K562 (cell line): ENCODE data around the gene DPEP1. TPM values are rescaled to one million over a fixed set of nuclear protein-coding genes. Genes with fewer than 3 reads are reported as not detected.

ENCODE experiments used
- ETV5 ChIP-seq: sonication (generic); formaldehyde crosslinking; IDR thresholded peaks from 2 replicates; pipeline ENCODE4 v1.4.0; 2020; ENCODE audit warnings: low read depth, mild to moderate bottlenecking, missing genetic modification reagents
- HOXB6 ChIP-seq: fragments of 250-450 bp; sonication (Bioruptor Pico); IDR thresholded peaks from 2 replicates; pipeline ENCODE4 v1.5.1; 2022; ENCODE audit warnings: mild to moderate bottlenecking, borderline replicate concordance
- HSF4 ChIP-seq: fragments of 250-450 bp; sonication (Bioruptor Pico); IDR thresholded peaks from 2 replicates; pipeline ENCODE4 v2.1.2; 2022; ENCODE audit warnings: mild to moderate bottlenecking, moderate library complexity, borderline replicate concordance
- MECOM ChIP-seq: fragments of 250-450 bp; sonication (Bioruptor Pico); IDR thresholded peaks from 2 replicates; pipeline ENCODE4 v1.8.0; 2022; ENCODE audit warnings: inconsistent platforms
- NR4A1 ChIP-seq, 2 experiments: fragments of 250-450 bp in 1 of 2; fragments of 450-650 bp in 1 of 2; sonication (Bioruptor Pico) in 1 of 2; IDR thresholded peaks; 2 replicates each; pipeline versions ENCODE4 v1.4.0 to v1.6.1; 2016 to 2020; ENCODE audit warnings: mild to moderate bottlenecking in 2 of 2, missing compliant biosample characterization in 1 of 2, missing genetic modification characterization in 1 of 2, moderate library complexity in 1 of 2
- POLR2AphosphoS5 ChIP-seq: IDR thresholded peaks from 2 replicates; pipeline ENCODE4 v1.6.1; 2011; ENCODE audit warnings: mild to moderate bottlenecking, low read depth, low read length, moderate library complexity; ENCODE audit not compliant: control insufficient read depth, insufficient read depth
- TBL1XR1 ChIP-seq, 2 experiments: IDR thresholded peaks; 2 replicates each; pipeline ENCODE4 v1.6.1; 2012; ENCODE audit warnings: improper control_type of control experiment in 2 of 2, low read length in 2 of 2, mild to moderate bottlenecking in 1 of 2
- ZNF24 ChIP-seq: fragments of 450-650 bp; IDR thresholded peaks from 2 replicates; pipeline ENCODE4 v1.6.1; 2016
- ZNF586 ChIP-seq: fragments of 450-650 bp; formaldehyde crosslinking; conservative IDR thresholded peaks from 2 replicates; pipeline ENCODE4 v1.4.0; 2020; ENCODE audit warnings: mild to moderate bottlenecking, moderate library complexity
- polyA plus RNA-seq, 8 experiments: library from polyadenylated mRNA; depleted of rRNA in 4 of 8; stranded (reverse) in 5 of 8; unstranded in 3 of 8; fragments of >200 nt; fragmentation: Nextera tagmentation in 2 of 8; fragmentation: Illumina TruSeq in 1 of 8; extraction: Ambion mirVana in 2 of 8; extraction: Trizol in 1 of 8; gene quantifications; 2 replicates each; pipeline versions ENCODE4 v1.2.1 to v1.2.3, GENCODE V29; 2011 to 2014; ENCODE audit warnings: inconsistent platforms in 1 of 8, missing spikeins in 1 of 8
- total RNA-seq, 7 experiments: library from RNA; depleted of rRNA in 6 of 7; stranded (reverse); fragments of >200 nt in 6 of 7; fragmentation: Illumina TruSeq in 2 of 7; extraction: Trizol in 2 of 7; gene quantifications; 2 replicates each; pipeline versions ENCODE4 v1.2.1 to v1.2.3, GENCODE V29; 2011 to 2021; ENCODE audit warnings: low replicate concordance in 1 of 7
- TF ChIP-seq, protein P1 (sequence below): fragments of 450-650 bp; IDR thresholded peaks from 2 replicates; pipeline ENCODE4 v1.6.1; 2016; ENCODE audit warnings: mild to moderate bottlenecking, moderate library complexity

Gene DPEP1
- total and polyA plus RNA-seq, 9 of the 15 experiments (the other 6 are each of a cell fraction or from before 2014, with no cell fraction given): 0.14 to 0.31 (median 0.20) TPM; not detected in 6

DNA sequence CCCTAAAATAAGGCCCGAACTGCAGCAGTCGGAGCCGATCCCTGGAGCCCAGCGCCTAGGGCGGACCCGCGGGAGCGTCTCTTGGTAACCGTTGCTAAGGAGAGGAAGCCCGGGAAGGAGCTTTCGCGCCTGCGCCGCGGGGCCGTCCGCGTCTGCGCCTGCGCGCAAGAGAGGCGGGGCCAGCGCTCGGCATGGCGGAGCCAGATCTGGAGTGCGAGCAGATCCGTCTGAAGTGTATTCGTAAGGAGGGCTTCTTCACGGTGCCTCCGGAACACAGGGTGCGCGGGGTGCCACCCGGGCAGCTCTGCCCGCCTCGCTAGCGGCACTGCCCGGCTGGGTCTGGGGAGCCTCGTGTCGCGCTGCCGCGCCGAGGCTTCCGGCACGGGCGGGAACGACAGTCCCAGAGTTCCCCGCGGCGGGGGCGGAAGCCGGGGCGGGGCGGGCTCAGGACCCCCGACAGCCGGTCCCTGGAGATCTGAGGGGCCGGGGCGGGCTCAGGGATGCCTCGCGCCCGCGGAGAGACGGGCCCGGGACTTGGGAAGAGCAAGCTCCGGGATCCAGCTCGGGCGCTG lies 73.2 kb downstream of the DPEP1 start, which contains the start of gene CDK10 (continued):
- TF ChIP-seq, protein P1, sequence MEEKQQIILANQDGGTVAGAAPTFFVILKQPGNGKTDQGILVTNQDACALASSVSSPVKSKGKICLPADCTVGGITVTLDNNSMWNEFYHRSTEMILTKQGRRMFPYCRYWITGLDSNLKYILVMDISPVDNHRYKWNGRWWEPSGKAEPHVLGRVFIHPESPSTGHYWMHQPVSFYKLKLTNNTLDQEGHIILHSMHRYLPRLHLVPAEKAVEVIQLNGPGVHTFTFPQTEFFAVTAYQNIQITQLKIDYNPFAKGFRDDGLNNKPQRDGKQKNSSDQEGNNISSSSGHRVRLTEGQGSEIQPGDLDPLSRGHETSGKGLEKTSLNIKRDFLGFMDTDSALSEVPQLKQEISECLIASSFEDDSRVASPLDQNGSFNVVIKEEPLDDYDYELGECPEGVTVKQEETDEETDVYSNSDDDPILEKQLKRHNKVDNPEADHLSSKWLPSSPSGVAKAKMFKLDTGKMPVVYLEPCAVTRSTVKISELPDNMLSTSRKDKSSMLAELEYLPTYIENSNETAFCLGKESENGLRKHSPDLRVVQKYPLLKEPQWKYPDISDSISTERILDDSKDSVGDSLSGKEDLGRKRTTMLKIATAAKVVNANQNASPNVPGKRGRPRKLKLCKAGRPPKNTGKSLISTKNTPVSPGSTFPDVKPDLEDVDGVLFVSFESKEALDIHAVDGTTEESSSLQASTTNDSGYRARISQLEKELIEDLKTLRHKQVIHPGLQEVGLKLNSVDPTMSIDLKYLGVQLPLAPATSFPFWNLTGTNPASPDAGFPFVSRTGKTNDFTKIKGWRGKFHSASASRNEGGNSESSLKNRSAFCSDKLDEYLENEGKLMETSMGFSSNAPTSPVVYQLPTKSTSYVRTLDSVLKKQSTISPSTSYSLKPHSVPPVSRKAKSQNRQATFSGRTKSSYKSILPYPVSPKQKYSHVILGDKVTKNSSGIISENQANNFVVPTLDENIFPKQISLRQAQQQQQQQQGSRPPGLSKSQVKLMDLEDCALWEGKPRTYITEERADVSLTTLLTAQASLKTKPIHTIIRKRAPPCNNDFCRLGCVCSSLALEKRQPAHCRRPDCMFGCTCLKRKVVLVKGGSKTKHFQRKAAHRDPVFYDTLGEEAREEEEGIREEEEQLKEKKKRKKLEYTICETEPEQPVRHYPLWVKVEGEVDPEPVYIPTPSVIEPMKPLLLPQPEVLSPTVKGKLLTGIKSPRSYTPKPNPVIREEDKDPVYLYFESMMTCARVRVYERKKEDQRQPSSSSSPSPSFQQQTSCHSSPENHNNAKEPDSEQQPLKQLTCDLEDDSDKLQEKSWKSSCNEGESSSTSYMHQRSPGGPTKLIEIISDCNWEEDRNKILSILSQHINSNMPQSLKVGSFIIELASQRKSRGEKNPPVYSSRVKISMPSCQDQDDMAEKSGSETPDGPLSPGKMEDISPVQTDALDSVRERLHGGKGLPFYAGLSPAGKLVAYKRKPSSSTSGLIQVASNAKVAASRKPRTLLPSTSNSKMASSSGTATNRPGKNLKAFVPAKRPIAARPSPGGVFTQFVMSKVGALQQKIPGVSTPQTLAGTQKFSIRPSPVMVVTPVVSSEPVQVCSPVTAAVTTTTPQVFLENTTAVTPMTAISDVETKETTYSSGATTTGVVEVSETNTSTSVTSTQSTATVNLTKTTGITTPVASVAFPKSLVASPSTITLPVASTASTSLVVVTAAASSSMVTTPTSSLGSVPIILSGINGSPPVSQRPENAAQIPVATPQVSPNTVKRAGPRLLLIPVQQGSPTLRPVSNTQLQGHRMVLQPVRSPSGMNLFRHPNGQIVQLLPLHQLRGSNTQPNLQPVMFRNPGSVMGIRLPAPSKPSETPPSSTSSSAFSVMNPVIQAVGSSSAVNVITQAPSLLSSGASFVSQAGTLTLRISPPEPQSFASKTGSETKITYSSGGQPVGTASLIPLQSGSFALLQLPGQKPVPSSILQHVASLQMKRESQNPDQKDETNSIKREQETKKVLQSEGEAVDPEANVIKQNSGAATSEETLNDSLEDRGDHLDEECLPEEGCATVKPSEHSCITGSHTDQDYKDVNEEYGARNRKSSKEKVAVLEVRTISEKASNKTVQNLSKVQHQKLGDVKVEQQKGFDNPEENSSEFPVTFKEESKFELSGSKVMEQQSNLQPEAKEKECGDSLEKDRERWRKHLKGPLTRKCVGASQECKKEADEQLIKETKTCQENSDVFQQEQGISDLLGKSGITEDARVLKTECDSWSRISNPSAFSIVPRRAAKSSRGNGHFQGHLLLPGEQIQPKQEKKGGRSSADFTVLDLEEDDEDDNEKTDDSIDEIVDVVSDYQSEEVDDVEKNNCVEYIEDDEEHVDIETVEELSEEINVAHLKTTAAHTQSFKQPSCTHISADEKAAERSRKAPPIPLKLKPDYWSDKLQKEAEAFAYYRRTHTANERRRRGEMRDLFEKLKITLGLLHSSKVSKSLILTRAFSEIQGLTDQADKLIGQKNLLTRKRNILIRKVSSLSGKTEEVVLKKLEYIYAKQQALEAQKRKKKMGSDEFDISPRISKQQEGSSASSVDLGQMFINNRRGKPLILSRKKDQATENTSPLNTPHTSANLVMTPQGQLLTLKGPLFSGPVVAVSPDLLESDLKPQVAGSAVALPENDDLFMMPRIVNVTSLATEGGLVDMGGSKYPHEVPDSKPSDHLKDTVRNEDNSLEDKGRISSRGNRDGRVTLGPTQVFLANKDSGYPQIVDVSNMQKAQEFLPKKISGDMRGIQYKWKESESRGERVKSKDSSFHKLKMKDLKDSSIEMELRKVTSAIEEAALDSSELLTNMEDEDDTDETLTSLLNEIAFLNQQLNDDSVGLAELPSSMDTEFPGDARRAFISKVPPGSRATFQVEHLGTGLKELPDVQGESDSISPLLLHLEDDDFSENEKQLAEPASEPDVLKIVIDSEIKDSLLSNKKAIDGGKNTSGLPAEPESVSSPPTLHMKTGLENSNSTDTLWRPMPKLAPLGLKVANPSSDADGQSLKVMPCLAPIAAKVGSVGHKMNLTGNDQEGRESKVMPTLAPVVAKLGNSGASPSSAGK: peak; percentile 96
- TF ChIP-seq NR4A1 (CRISPR knock-in tag; IDR thresholded peaks at IDR 0.05): no peak
- TF ChIP-seq NR4A1 (tag; IDR thresholded peaks at IDR 0.05): no peak
- TF ChIP-seq ZNF24: no peak
- no peak for TF ChIP-seq HSF4
- TF ChIP-seq HOXB6: no peak
- peak; percentile 61; the same call in 1 of the 2 replicates for TF ChIP-seq ETV5
- no peak for TF ChIP-seq MECOM
- no peak for TF ChIP-seq ZNF586
- TF ChIP-seq POLR2AphosphoS5: peak; percentile 75
- no peak for TF ChIP-seq TBL1XR1 (IDR thresholded peaks at IDR 0.05; ENCODE audit: low read length in 2 of 2)
